OCI-M2 (cell line): ENCODE results near the gene OR56A4.
A peak's percentile ranks its signal among the peaks of the same experiment; 100 is the strongest.

Experiments
- DNase-seq: peaks from one replicate; lab custom pipeline; 2025; ENCODE audit not compliant: unreplicated experiment; lab: John Stamatoyannopoulos, UW

The OR56A4 gene, protein sequence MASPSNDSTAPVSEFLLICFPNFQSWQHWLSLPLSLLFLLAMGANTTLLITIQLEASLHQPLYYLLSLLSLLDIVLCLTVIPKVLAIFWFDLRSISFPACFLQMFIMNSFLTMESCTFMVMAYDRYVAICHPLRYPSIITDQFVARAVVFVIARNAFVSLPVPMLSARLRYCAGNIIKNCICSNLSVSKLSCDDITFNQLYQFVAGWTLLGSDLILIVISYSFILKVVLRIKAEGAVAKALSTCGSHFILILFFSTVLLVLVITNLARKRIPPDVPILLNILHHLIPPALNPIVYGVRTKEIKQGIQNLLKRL

DNA sequence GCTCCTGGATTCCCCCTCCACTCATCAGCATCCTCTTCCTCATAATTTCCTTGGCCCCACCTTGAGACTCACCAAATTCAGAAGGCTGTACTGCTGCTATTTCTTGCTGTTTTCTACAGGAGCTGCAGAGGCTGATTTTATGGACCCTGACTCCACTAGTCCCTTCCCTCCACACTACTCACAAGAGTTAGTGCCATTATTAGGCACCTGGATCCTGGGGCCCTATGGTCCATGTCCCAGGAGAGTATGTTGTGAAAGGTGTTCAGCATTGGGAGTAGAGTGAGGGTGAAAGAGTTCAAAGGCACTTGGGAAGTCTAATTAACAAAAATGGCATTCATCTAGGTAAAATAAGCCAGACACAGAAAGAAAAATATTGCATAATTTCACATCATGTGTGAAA is at the start of gene OR56A4:
Gene OR56A4, minus strand, starts transcription at position 101 of the 400 bp plus-strand sequence. CDS start 3,954 bp downstream, outside the sequence.
- DNase-seq, result no peak

- no peak for DNase-seq
These were observed 48.8 kb upstream of the OR56A4 start for GRCh38 chr11:6055569-6055968.

GRCh38 chr11:6052374-6052773 is 45.6 kb upstream of the OR56A4 start:
- no peak for DNase-seq

DNA sequence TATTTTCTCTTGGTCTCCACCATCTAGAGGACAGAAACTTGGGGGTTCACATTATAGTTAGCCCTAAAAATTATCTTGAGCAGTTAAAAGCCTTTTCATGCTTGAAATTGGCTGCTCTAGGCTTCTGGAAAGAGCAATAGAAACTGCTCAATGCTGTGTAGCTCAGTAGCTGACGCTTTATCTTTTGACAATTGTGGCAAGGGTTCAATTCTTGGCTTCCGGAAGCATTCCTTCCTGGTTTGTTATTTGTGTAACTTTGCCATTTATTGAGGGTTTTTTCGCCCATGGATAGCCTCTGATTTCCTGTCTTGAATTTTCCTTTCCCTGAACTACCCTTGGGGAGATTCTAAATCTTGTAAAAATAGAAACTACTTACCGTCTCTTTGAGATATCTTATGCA is 34.1 kb upstream of the OR56A4 start:
- DNase-seq, result no peak

GRCh38 chr11:6030708-6031405 is 24.1 kb upstream of the OR56A4 start, which contains the start of gene OR56A1:
TSS of gene OR56A1 (minus strand) at chr11:6030758. CDS start at chr11:6027692, 3,066 bp downstream.
- no peak for DNase-seq

DNA sequence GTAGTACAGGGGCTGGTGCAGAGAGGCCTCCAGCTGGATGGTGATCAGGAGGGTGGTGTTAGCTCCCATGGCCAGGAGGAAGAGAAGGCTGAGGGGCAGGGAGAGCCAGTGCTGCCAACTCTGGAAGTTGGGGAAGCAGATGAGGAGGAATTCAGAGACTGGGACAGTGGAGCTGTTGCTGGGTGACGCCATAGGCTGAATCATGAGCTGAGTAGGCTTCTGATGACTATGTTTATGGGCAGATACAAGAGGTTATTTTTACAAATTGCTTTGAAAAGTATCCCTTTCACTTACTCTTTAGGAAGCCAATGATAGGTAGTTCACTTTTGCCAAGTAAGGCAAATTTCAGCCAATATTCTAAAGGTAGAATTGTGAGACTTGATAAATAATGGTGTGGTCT is 20.8 kb upstream of the OR56A4 start:
- no peak for DNase-seq

DNA sequence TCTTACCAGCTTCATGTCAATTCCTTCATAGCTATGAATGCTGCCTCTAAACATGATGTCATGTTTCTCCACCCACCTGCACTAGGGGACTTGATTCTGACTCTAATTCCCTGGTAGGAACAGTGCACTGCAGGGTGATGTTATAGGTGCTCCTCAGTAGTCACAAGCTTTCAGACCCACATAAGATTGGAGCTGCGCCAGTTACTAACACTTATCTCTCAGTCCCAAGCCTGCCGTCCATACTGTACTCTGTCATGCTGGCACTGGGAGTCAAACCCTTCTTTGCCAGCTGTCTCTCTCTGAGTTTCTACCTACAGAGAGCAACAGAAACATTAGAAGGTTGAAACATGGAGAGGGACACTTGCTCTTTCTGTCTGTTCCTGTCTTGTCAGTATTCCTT is 18.3 kb upstream of the OR56A4 start:
- DNase-seq, result no peak

DNA sequence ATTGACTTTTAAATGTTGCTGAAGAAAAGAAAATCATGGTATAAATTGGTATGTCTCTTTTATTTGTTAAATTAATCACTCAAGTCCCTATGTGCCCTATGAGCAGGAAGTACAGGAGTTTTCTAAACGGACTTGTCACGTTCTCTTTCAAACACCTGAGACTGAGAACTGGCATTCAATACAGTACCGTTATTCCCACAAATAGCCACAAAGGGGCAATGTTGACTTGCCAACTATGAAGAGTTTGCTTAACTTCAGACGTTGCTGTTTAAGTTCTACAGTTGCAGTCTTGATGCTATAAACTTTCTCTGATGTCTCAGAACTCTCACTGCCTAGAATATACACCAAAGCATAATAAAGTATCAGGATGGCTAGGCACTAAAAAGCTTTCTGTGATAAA is 16.2 kb upstream of the OR56A4 start:
- peak; percentile 26 for DNase-seq

DNA sequence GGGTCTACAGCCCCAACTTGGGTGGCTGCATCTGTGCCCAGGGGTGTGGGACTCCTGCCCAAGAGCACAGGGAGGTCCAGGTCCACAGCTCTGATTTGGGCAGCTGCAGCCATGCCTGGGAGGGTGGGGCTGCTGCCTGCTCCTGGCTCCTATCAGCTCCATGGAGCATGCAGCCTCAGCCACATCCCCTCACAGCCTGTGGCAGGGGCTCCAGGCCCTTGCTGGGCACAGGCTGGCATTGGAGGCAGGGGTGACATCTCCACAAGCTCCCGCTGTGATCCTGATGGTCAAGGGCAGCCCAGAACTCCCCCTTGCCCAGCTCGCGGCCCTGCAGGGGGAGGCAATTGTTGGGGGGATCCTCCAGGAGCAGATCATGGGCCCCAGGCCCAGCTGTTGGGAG is 6.3 kb upstream of the OR56A4 start:
- no peak for DNase-seq

DNA sequence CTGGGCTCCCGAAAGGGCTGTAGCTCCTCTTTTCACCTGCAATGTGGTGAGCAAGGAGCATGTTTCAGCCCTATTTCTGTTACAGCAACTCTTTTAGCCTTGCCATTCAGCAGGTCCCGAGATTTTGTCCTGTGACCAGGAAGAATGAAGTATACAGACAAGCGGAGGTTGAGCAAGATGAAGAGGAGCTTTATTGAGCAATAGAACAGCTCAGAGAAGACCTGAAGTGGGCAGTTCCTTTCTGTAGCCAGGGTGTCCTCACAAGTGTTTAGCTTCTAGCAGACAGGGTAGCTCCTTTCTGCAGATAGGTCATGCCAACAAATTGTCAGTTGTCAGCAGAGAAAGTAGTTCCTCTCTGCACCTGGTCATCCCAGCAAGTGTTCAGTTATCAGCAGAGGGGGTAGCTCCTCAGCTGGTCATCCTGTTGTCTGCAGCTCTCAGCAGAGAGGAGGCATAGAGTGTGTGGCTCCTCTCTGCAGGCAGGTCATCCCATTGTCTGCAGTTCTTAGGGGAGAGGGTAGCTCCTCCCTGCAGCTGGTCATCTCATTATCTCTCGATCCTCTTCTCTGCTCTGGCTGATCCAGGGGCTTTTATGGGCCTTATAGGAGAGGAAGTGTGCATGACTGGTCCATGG is 5.4 kb upstream of the OR56A4 start:
- no peak for DNase-seq

GRCh38 chr11:6006395-6006794 is 351 bp downstream of the OR56A4 start:
- no peak for DNase-seq

GRCh38 chr11:6002202-6002699 is 4.5 kb downstream of the OR56A4 start:
- no peak for DNase-seq

- DNase-seq, result no peak
These were observed 12.0 kb downstream of the OR56A4 start for GRCh38 chr11:5994791-5995190.

- no peak for DNase-seq
These were observed 14.0 kb downstream of the OR56A4 start for GRCh38 chr11:5992604-5993251.

DNA sequence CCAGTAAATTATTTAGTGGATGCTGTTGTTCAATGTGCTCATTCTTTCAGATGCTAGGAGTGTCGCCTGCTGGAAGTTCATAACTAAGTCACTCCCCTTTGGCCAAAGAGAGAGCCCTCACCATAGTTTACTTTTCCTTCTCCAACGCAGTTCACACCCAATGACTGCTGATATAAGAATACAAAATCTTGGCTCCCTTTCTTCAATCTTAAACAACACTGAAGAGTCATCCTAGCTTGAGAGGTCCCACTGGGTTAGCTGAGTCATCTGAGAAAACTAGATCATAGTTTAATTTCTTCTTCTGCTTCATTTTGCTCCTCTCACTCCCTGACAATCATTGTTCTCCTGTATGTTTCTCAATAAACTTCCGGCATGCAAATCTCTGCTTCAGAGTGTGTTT is 14.6 kb downstream of the OR56A4 start:
- DNase-seq, result no peak

GRCh38 chr11:5989203-5989602 is 17.5 kb downstream of the OR56A4 start:
- DNase-seq, result no peak

DNA sequence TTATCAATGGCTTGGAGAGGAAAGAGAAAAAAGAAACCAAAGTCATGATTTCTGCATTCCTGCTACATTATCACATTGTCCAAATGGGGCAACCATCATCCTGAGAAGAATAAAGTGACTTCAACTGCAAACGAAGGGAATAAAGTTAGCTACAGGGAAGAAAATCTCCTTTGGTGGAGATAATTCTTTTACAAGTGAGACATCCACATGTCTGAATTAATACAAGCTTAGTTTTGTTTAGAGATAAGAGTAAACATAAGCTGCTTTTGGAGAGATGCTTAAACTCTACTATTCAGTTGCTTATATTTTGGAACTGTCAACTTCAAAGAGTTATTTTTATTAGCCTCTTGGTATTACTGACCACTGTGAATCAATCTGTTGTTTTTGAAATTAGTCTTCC is 19.9 kb downstream of the OR56A4 start, which contains the start of gene OR52L1:
Gene OR52L1, minus strand, starts transcription at position 101 of the 400 bp plus-strand sequence. Its CDS starts 55 bp downstream, at position 46.
- no peak for DNase-seq

DNA sequence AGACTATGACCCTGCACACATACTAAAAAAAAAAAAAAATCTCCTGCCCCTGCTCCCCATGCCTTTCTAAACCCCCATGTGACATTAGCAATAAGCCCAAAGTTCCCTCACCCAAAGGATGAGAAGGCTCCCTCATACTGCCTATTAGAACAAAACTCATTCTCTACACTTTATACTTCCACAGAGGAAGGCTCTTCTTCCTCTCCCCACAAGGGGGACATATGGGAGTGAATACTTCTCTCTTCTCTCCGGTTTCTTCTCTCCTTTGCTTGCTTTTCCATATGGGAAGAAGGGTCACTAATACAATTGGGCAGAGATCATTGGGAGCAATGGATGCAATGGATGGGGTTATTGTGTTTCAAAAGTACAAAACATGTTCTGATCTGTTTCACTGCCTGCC is 23.3 kb downstream of the OR56A4 start:
- no peak for DNase-seq

DNA sequence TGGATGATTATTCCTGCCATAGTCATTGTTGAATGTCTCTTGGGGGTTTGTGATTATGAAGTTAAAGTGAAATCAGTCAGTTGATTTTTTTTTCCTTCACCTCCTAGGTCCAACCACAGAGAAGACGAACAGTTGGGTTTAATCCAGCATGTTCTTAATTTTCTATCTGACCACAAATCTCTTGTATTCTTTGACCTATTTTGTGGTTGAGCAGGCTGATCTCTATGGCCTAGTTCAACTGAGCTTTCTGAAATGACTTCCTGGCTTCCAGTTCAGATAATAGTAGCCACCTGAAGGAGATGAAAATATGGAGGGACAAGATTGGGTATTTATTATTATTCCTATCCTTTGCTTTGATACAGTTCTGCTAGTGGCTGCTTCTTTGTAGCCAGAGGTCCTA is 33.2 kb downstream of the OR56A4 start:
- DNase-seq, result no peak

- no peak for DNase-seq
These were observed 38.4 kb downstream of the OR56A4 start, which contains the start of gene OR56A5 for GRCh38 chr11:5968394-5968793. TSS of gene OR56A5 (minus strand) at chr11:5968494. CDS start at chr11:5968494, 0 bp downstream.

DNA sequence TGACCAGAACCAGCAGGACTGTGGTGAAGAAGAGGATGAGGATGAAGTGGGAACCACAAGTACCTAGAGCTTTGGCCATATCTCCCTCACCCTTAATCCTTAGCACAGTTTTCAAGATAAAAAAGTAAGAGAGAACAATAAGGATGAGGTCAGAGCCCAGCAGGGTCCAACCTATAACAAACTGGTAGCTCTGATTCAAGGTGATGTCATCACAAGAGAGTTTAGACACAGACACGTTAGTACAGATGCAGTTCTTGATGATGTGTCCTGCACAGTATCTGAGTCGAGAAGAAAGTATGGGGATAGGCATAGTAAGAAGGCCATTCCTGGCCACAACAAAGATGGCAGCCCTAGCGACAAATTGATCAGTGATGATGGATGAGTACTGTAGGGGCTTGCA is 39.0 kb downstream of the OR56A4 start:
- no peak for DNase-seq
